ENCODE data around the gene CCDC157. TPM values are rescaled to one million over a fixed set of nuclear protein-coding genes. Genes with fewer than 3 reads are reported as not detected.

CCDC157 gene
- total and polyA plus RNA-seq, 8 donors: 1.1 to 8.2 (median 1.4) TPM

GRCh38 chr22:30348809-30349208 lies 8.0 kb upstream of the CCDC157 start:
- FAIRE-seq (no peak), ATAC-seq (no peak), DNase-seq (no peak)
- Histone ChIP-seq H3K27me3 (no peaks in the 10 kb centered on the region), H3K4me1 (peaks cover 0 to 4% (median 0%) of the 10 kb centered on the region in 3 donors), H3K36me3 (peaks cover 8 to 59% (median 35%) of the 10 kb centered on the region in 3 donors), H3K27ac (no peak overlapping the region), H3K9me3 (no peaks in the 10 kb centered on the region), H3K4me3 (no peak overlapping the region)
- WGBS, 2 donors: 90 to 92% methylated on average over 4 of the region's 4 CpGs
- intact Hi-C loops (cut with DNase I): no loop called here
- TF ChIP-seq CTCF (IDR thresholded peaks at IDR 0.05): no peak

- no peak for TF ChIP-seq CTCF (IDR thresholded peaks at IDR 0.05)
- intact Hi-C loops (cut with DNase I): no loop called here
- peaks cover 0 to 35% (median 15%) of the 10 kb centered on the region in 3 donors for H3K36me3 ChIP-seq
- H3K9me3 ChIP-seq: no peaks in the 10 kb centered on the region
- no peak overlapping the region for H3K27ac ChIP-seq
- no peaks in the 10 kb centered on the region for H3K27me3 ChIP-seq
- peaks cover 0 to 22% (median 10%) of the 10 kb centered on the region in 3 donors for H3K4me1 ChIP-seq
- DNase-seq: no peak
- H3K4me3 ChIP-seq: no peak overlapping the region
- no peak for FAIRE-seq
- no peak for ATAC-seq
- 96% methylated on average over 3 of the region's 3 CpGs for WGBS, 2 donors
These were observed 5.6 kb upstream of the CCDC157 start for GRCh38 chr22:30351226-30351625.

GRCh38 chr22:30354644-30355043 lies 2.2 kb upstream of the CCDC157 start:
- Histone ChIP-seq H3K4me3 (peak overlapping the region in 2 of 4 donors; percentile 68 to 76), H3K36me3 (peaks cover 0 to 28% (median 15%) of the 10 kb centered on the region in 3 donors), H3K9me3 (no peaks in the 10 kb centered on the region), H3K27ac (no peak overlapping the region), H3K27me3 (no peaks in the 10 kb centered on the region), H3K4me1 (peaks cover 0 to 22% (median 10%) of the 10 kb centered on the region in 3 donors)
- intact Hi-C loops (cut with DNase I): no loop called here
- DNase-seq: no peak
- FAIRE-seq: no peak
- 18 to 28% methylated on average over 5 of the region's 5 CpGs for WGBS, 2 donors
- no peak for ATAC-seq
- TF ChIP-seq CTCF (IDR thresholded peaks at IDR 0.05): no peak

GRCh38 chr22:30357236-30357570 lies 396 bp downstream of the CCDC157 start:
- peak in 3 of 4 donors; percentile 1 to 7 (median 5) for ATAC-seq
- no peak for FAIRE-seq
- H3K27me3 ChIP-seq: no peaks in the 10 kb centered on the region
- intact Hi-C loops (cut with DNase I): no loop called here
- TF ChIP-seq CTCF (IDR thresholded peaks at IDR 0.05): no peak
- H3K36me3 ChIP-seq: peaks cover 0 to 7% (median 7%) of the 10 kb centered on the region in 3 donors
- peak overlapping the region in 3 of 4 donors; percentile 92 to 97 (median 97) for H3K27ac ChIP-seq
- H3K9me3 ChIP-seq: no peaks in the 10 kb centered on the region
- WGBS, 2 donors: 1 to 2% methylated on average over 9 of the region's 9 CpGs
- peaks cover 0 to 22% (median 10%) of the 10 kb centered on the region in 3 donors for H3K4me1 ChIP-seq
- DNase-seq: no peak
- peak overlapping the region; percentile 49 to 76 (median 68) for H3K4me3 ChIP-seq

GRCh38 chr22:30357650-30358215 lies 926 bp downstream of the CCDC157 start:
- 44 to 51% methylated on average over 22 of the region's 22 CpGs for WGBS, 2 donors
- DNase-seq: no peak
- ATAC-seq: no peak
- no peaks in the 10 kb centered on the region for H3K9me3 ChIP-seq
- FAIRE-seq: no peak
- intact Hi-C loops (cut with DNase I): no loop called here
- H3K27me3 ChIP-seq: no peaks in the 10 kb centered on the region
- peaks cover 0 to 22% (median 10%) of the 10 kb centered on the region in 3 donors for H3K4me1 ChIP-seq
- H3K27ac ChIP-seq: no peak overlapping the region
- peak overlapping the region in 2 of 4 donors; percentile 68 to 76 for H3K4me3 ChIP-seq
- peaks cover 0 to 3% (median 2%) of the 10 kb centered on the region in 3 donors for H3K36me3 ChIP-seq
- TF ChIP-seq CTCF (IDR thresholded peaks at IDR 0.05): no peak

All from pancreas (tissue), 10 donors.